NK-92 (cell line): Measurements from ENCODE around the gene MYL3.
"Not testable (repeated sequence)": the region's sequence is repeated elsewhere in the genome, so short reads cannot be mapped to it uniquely, and the experiment has no call there.

Source experiments
- DNase-seq: peaks from one replicate; lab custom pipeline; 2025; ENCODE audit not compliant: unreplicated experiment; lab: John Stamatoyannopoulos, UW

Gene MYL3

DNA sequence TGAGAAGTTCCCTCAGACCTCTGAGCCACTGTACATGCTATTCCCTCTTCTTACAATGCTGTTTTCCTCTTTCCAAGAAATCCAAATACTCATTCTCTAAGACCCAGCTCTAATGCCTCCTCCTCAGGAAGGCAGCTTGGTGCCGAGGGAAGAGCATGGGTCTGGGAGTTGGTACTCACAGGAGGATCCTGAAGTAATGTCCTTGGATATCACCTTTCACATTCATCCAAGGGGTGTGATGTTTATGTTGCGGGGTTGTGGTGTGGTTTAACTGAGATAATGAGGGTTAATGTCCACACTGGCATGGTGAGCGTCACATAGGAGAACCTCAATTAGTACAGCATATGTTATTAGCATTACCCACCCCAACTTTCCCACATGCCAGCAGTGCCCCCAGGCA lies 31.9 kb downstream of the MYL3 start:
- no peak for DNase-seq

DNA sequence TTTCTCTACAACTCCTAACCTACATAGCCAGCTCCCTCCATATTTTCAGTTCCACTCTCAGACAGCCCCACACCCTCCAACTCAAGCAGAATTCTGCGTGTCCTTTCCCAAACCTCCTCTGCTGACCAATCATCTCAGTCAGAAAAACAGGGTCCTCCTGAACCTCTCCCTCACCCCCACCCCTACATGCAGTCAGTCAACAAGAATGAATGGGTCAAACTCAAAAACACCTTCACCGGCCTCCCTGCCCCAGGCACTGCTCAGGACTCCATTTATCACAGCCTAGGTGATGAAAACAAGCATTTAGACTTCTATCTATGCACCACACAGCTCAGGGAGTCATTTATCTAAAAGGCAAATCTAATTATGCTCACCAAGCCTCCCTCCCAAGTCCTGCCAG lies 32.4 kb downstream of the MYL3 start:
- DNase-seq = no peak

DNA sequence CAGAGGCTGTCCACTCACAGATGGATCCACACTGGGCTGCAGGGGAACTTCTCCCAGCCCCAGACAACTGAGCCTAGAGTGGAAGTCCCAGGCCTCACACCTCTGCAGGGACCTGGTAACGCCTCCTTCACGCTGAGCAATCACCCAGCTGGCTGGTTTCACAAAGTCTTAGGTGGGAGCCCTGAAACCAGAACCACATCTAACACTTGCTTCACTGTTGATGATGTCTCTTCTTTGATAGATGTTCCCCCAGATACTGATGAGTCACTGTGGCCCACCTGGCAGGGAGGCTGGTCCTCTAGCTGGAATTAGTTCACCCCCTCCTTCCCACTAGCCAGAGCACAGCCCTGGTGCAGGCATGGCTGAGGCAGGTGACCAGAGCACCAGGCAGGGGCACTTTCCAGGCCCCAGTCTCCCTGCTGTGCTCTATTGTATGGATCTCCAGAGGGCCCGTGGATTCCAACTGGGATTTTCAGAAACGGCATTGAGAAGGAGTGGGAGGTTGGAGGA lies 33.5 kb downstream of the MYL3 start:
- DNase-seq = no peak

DNA sequence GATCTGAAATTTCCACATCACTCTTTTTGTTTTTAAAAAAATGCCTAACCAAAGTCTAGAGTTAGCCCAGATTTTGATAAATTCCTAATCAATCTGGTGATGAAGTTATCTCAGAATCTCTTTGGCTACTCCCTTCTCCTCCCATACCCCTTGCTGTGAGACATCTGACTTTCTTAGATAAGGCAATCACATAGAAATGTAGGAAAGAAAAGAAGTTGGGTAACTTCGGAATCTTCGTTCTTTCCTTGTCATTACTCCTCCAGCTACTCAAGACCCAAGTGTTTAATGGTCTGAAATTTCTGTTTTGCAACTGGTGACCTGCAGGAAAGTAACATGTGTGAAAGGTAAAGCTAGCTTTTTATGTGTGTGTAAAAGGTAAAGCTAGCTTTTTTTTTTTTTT lies 37.8 kb downstream of the MYL3 start:
- no peak for DNase-seq

DNA sequence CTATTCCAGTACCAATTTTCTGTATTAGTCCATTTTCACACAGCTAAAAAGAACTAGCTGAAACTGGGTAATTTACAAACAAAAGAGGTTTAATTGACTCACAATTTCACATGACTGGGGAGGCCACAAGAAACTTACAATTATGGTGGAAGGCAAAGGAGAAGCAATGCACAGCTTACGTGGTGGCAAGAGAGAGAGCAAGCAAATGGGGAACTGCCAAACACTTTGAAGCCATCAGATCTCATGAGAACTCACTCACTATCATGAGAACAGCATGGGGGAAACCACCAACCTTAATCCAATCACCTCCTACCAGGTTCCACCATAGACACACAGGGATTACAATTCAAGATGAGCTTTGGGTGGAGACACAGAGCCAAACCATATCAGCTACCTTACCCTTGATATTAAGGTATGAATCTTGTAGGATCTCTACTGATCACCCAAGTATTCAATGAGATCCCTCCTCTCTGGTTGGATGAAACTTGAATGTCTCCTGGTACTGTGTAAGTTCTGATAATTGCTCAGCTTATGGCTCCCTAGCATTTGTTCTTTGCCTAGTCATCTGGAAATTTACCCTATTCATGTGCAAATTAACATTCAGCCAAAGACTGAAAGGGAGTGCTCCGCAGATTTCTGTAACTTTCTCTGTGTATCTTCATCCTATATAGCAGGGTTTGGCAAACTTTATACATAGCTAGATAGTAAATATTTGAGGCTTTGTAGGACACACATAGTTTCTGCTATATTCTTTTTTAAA lies 38.9 kb downstream of the MYL3 start:
- DNase-seq = no peak

DNA sequence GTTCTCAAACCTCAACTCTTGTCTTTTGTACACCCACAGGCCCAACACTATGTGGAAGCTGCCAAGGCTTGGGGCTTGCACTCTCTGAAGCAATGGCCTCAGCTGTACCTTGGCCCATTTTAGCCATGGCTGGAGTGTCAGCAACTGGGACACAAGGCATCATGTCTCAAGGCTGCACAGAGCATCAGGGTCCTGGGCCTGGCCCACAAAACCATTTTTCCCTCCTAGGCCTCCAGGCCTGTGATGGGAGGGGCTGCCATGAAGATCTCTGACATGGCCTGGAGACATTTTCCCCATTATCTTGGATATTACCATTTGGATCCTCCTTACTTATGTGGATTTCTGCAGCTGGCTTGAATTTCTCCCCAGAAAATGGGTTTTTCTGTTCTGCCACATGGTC lies 39.9 kb downstream of the MYL3 start:
- not testable (repeated sequence) for DNase-seq

DNA sequence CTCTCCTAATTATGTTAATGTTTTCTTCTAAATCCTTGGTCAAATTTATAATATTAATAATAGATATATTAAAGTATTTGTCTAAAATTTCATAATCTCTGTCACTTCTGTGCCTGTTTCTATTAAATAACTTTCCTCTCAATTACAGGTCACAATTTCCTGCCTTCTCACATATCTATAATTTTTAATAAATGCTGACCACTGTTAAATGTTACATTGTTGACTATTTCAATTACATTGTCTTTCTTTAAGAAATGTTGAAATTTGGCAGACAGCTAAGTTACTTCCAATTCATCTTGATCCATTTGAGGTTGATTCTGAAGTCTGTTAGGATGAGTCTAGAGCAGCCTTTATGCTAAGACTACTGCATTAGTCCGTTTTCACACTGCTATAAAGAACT lies 41.7 kb downstream of the MYL3 start:
- DNase-seq = no peak

DNA sequence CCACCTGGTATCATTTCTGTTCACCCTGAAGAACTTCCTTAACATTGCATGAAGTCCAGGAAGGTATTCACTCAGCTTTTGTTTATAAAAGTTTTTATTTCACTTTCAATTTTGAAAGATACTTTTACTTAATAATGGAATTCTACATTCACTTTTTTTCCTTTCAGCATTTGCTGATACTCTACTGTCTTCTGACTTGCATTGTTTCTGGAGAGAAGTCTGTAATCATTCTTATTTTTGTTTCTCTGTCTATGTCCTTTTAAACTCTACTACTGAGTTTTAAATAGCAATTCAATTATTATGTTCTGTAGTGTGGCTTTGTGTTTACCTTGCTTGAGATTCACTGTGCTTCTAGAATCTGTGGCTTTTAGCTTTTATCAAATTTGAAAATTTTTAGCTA lies 42.4 kb downstream of the MYL3 start:
- DNase-seq = no peak

DNA sequence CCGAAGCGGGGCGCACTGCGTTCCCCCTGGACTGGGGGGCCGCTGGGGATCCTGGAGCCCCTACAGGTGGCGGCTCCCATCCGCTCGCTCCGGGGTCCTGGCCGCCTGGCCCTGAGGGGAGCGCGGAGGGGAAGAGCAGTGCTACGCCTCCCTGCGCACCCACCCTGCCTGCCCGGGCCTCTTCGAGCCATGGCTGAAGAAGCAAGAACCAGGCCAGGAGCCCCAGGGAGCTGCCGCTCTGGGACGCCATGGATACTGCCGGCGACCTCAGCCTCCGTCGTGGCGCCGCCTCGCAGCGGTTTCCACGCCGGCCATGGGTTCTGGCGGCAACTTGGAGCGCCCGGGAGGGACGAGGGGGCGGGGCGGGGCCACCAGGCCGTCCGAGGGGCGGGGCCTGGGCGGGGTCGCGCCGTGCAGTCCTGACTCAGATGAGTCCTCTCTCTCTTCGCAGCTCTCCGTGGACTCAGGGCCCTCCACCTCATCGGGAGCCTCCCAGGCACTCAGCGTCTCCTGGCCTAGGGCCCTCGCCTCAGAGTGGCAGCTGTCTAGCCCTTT lies 50.9 kb downstream of the MYL3 start:
- no peak for DNase-seq

DNA sequence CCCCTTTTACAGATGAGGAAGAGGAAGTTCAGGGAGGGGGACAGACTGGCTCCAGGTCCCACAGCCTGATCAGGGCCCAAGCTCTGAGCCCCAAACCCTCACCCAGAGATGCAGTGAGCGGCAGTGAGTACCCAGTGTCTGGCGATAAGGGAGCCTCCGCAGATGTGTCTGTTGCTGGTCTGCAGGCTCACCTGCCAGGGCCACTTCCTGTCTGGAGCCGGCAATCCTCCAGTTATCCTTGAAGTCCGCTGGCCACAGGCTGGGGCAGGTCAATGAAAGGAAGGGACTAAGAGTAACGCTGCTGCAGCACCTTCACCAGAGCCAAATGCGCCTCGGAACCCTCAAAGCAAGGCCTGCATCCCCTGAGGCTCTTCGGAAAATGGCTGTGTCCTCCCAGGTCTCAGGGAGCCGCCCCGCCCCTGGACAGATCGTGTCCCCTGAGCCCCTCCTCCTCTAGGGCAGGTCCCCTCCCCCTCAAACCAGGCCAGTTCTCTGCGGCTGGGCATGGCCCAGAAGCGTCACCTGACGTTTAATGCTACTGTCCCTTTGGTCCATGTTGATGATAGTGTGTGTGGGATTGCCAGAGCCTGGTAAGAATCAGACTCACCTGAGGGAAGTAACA lies 51.5 kb downstream of the MYL3 start:
- no peak for DNase-seq

DNA sequence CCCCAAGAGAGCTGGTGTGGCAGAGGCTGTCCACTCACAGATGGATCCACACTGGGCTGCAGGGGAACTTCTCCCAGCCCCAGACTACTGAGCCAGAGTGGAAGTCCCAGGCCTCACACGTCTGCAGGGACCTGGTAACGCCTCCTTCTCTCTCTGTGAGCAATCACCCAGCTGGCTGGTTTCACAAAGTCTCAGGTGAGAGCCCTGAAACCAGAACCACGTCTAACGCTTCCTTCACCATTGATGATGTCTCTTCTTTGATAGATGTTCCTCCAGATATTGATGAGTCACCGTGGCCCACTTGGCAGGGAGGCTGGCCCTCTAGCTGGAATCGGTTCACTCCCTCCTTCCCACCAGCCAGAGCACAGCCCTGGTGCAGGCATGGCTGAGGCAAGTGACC lies 54.5 kb downstream of the MYL3 start:
- not testable (repeated sequence) for DNase-seq
